WTC11 (cell line): ENCODE results near the gene CERS1. TPM values are rescaled to one million over a fixed set of nuclear protein-coding genes. Genes with fewer than 3 reads are reported as not detected.

Experiments
- ATAC-seq: fragments of 200-7000 bp; cut with Tn5 transposase; 2 replicates; pipeline ENCODE4 v1.10.0; 2021; ENCODE audit warnings: mild to moderate bottlenecking, moderate library complexity
- CTCF ChIA-PET: fragments of 300-600 bp; sonication (Branson Sonifier 250); formaldehyde crosslinking; loops from one replicate; lab custom pipeline; 2021; ENCODE audit warnings: antibody characterized with exemption; lab: Charles Lee
- POLR2A ChIA-PET: fragments of 350-600 bp; sonication (Branson Sonifier 250); formaldehyde crosslinking; loops from one replicate; lab custom pipeline; 2021; ENCODE audit warnings: antibody characterized with exemption; lab: Charles Lee
- DNase-seq: peaks from one replicate; pipeline ENCODE4 v3.0.0; 2021; ENCODE audit warnings: low spot score
- H3K27ac Mint-ChIP-seq: 2 replicates; pipeline ENCODE4 v1.8.0; 2021; ENCODE audit warnings: mixed read lengths
- H3K27me3 Mint-ChIP-seq: 2 replicates; pipeline ENCODE4 v1.8.0; 2021; ENCODE audit warnings: low read depth, mild to moderate bottlenecking, moderate library complexity, mixed read lengths
- H3K36me3 Mint-ChIP-seq: 2 replicates; pipeline ENCODE4 v1.8.0; 2021; ENCODE audit warnings: mixed read lengths
- H3K4me1 Mint-ChIP-seq: 2 replicates; pipeline ENCODE4 v1.8.0; 2022; ENCODE audit warnings: mixed read lengths
- H3K4me3 Mint-ChIP-seq: 2 replicates; pipeline ENCODE4 v1.8.0; 2021; ENCODE audit warnings: mild to moderate bottlenecking, moderate library complexity, mixed read lengths
- H3K9me3 Mint-ChIP-seq: 2 replicates; pipeline ENCODE4 v1.8.0; 2021; ENCODE audit warnings: mixed read lengths
- CREM ChIP-seq: sonication (generic); formaldehyde crosslinking; IDR thresholded peaks from 2 replicates; pipeline ENCODE4 v1.8.1; 2022; ENCODE audit warnings: mild to moderate bottlenecking, missing genetic modification reagents, moderate library complexity
- FOXK1 ChIP-seq: sonication (generic); formaldehyde crosslinking; IDR thresholded peaks from 2 replicates; pipeline ENCODE4 v1.8.0; 2022; ENCODE audit warnings: mild to moderate bottlenecking, moderate library complexity, missing genetic modification reagents
- FOXP1 ChIP-seq: sonication (generic); formaldehyde crosslinking; IDR thresholded peaks from 2 replicates; pipeline ENCODE4 v1.8.0; 2022; ENCODE audit warnings: missing genetic modification reagents, mild to moderate bottlenecking, moderate library complexity, borderline replicate concordance
- GTF2I ChIP-seq: fragments of 250-450 bp; sonication (Bioruptor Pico); conservative IDR thresholded peaks from 2 replicates; pipeline ENCODE4 v1.4.0; 2021; ENCODE audit warnings: mild to moderate bottlenecking
- HMGA2 ChIP-seq: fragments of 250-450 bp; sonication (Bioruptor Pico); IDR thresholded peaks from 2 replicates; pipeline ENCODE4 v1.4.0; 2021; ENCODE audit warnings: mild to moderate bottlenecking, moderate library complexity
- IRF2 ChIP-seq: sonication (generic); formaldehyde crosslinking; IDR thresholded peaks from 2 replicates; pipeline ENCODE4 v1.8.0; 2022; ENCODE audit warnings: low read depth, missing genetic modification reagents, borderline replicate concordance
- JAZF1 ChIP-seq: fragments of 250-450 bp; sonication (Bioruptor Pico); IDR thresholded peaks from 2 replicates; pipeline ENCODE4 v1.9.0; 2021; ENCODE audit warnings: moderate library complexity, mild to moderate bottlenecking, inconsistent platforms
- NFATC4 ChIP-seq: fragments of 250-450 bp; sonication (Bioruptor Pico); IDR thresholded peaks from 2 replicates; pipeline ENCODE4 v1.9.0; 2021; ENCODE audit warnings: mild to moderate bottlenecking
- PRRX2 ChIP-seq: fragments of 250-450 bp; sonication (Bioruptor Pico); IDR thresholded peaks from 2 replicates; pipeline ENCODE4 v1.8.0; 2021; ENCODE audit warnings: mild to moderate bottlenecking
- TCF7 ChIP-seq: sonication (generic); formaldehyde crosslinking; IDR thresholded peaks from 2 replicates; pipeline ENCODE4 v1.8.0; 2022; ENCODE audit warnings: mild to moderate bottlenecking, low read depth, missing genetic modification reagents, moderate library complexity
- TEAD1 ChIP-seq: sonication (generic); formaldehyde crosslinking; IDR thresholded peaks from 2 replicates; pipeline ENCODE4 v1.8.0; 2022; ENCODE audit warnings: mild to moderate bottlenecking, missing genetic modification reagents
- TP53 ChIP-seq: sonication (generic); formaldehyde crosslinking; IDR thresholded peaks from 2 replicates; pipeline ENCODE4 v1.8.1; 2023; ENCODE audit warnings: mild to moderate bottlenecking, missing genetic modification reagents
- ZNF138 ChIP-seq: sonication (generic); formaldehyde crosslinking; conservative IDR thresholded peaks from 2 replicates; pipeline ENCODE4 v1.8.1; 2022; ENCODE audit warnings: mild to moderate bottlenecking, moderate library complexity, missing genetic modification reagents
- ZNF219 ChIP-seq: sonication (generic); formaldehyde crosslinking; IDR thresholded peaks from 2 replicates; pipeline ENCODE4 v1.8.0; 2023; ENCODE audit warnings: missing genetic modification reagents, mild to moderate bottlenecking, borderline replicate concordance
- ZNF416 ChIP-seq: fragments of 250-450 bp; sonication (Bioruptor Pico); IDR thresholded peaks from 2 replicates; pipeline ENCODE4 v1.9.0; 2021; ENCODE audit warnings: mild to moderate bottlenecking, inconsistent platforms
- ZNF423 ChIP-seq: fragments of 250-450 bp; sonication (Bioruptor Pico); IDR thresholded peaks from 2 replicates; pipeline ENCODE4 v2.1.2; 2022; ENCODE audit warnings: mild to moderate bottlenecking, moderate library complexity
- total RNA-seq: library from RNA; stranded (reverse); gene quantifications from 3 replicates; pipeline ENCODE4 v1.2.3, GENCODE V29; 2021
- TF ChIP-seq, protein P1 (sequence below): fragments of 250-450 bp; sonication (Bioruptor Pico); IDR thresholded peaks from 2 replicates; pipeline ENCODE4 v1.9.0; 2021; ENCODE audit warnings: moderate library complexity, mild to moderate bottlenecking, inconsistent platforms, borderline replicate concordance
- TF ChIP-seq, protein P2 (sequence below): sonication (generic); formaldehyde crosslinking; IDR thresholded peaks from 2 replicates; pipeline ENCODE4 v1.8.0; 2022; ENCODE audit warnings: mild to moderate bottlenecking, missing genetic modification reagents
- TF ChIP-seq, protein P3 (sequence below): sonication (generic); formaldehyde crosslinking; IDR thresholded peaks from 2 replicates; pipeline ENCODE4 v1.8.1; 2023; ENCODE audit warnings: mild to moderate bottlenecking, missing genetic modification reagents, moderate library complexity
- TF ChIP-seq, protein P4 (sequence below): sonication (generic); formaldehyde crosslinking; IDR thresholded peaks from 2 replicates; pipeline ENCODE4 v1.8.1; 2023; ENCODE audit warnings: mild to moderate bottlenecking, missing genetic modification reagents, moderate library complexity
- TF ChIP-seq, protein P5 (sequence below): sonication (generic); formaldehyde crosslinking; IDR thresholded peaks from 2 replicates; pipeline ENCODE4 v1.8.1; 2023; ENCODE audit warnings: mild to moderate bottlenecking, missing genetic modification reagents

CERS1 gene
- total RNA-seq, 1 experiment from 2014 or later, result 14.7 TPM

DNA sequence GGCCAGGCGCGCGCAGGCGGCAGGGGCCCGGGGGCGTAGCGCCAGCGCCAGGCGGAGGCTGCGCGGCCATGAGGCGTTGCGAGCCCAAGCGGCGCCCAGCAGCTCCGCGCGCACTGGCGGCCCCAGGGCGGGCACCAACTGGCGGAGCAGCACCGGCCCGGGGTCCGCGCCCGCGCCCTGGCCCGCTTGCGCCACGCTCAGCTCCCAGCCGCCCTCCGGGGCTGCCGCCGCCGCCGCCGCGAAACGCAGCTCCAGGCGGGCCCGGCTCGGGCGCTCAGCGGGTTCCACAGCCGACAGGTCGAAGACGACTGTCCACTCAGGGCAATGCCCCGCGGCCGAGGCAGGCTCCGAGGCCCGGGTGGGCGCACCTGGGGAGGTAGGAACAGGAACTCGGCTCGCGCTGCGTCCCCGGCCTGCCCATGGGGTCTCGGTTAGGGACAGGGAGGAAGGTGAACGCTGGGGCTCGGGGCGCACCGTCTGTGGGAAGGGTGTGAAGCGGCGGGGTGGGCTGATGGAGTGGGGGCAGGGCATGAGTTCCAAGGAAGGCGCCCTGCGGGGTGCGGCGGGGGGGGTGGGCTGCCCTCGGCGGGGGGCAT, 26.8 kb downstream of the CERS1 start:
- H3K27me3 Mint-ChIP-seq, result peaks cover 22% of the 10 kb centered on the region
- POLR2A ChIA-PET, result interaction anchor here (0.5 kb wide), 1 partner anchor 422 kb away, joined by 4 read pairs; no protein-coding TSS in a partner anchor
- H3K9me3 Mint-ChIP-seq, result no peaks in the 10 kb centered on the region
- DNase-seq (peak; percentile 41), ATAC-seq (no peak)
- H3K4me3 Mint-ChIP-seq, result no peak overlapping the region
- H3K27ac Mint-ChIP-seq, result no peak overlapping the region
- CTCF ChIA-PET, result interaction anchor here (0.9 to 1.5 kb wide), 5 partner anchors 13 to 349 kb away, joined by 3 to 9 read pairs (median 3); partner anchors contain the start of gene CERS1
- H3K36me3 Mint-ChIP-seq, result peaks cover 11% of the 10 kb centered on the region
- H3K4me1 Mint-ChIP-seq, result peaks cover 14% of the 10 kb centered on the region
- TF ChIP-seq ZNF219 (no peak), GTF2I (CRISPR knock-in tag) (no peak)

DNA sequence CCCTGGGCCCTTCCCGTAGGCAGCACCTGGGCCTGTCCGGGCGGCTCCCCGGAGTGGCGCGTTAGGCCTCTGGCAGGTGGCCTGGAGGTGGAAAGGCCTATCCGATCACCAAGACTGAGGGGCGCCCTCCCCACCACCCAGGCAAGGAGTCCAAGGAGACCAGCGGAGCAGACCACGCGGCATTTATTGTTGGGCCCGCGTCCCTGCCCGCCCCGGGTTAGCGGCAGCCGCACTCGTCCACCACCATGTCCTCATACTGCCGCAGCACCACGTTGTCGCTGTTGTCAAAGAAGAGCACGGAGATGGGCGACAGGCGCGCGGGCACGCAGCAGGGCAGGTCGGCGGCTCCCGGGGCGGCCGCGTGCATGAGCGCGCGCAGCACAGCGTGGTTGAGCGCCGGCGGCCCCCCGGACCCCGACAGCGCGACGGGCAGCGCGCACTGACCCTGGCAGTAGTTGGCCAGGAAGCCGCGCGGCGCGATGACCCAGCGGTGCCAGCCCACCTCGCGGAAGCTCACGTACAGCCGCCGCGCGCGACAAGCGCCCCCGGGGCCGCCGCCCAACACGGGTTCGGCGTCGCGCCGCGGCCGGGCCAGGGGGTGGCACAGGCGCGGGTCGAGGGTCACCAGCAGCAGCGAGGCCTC, 27.5 kb downstream of the CERS1 start:
- Mint-ChIP-seq H3K4me1 (peaks cover 14% of the 10 kb centered on the region), H3K4me3 (no peak overlapping the region)
- DNase-seq, result peak; percentile 28
- ATAC-seq, result no peak
- CTCF ChIA-PET, result interaction anchor here (0.9 to 1.5 kb wide), 5 partner anchors 12 to 348 kb away, joined by 3 to 9 read pairs (median 3); partner anchors contain the start of gene CERS1
- POLR2A ChIA-PET, result interaction anchor here (0.5 kb wide), 1 partner anchor 421 kb away, joined by 4 read pairs; no protein-coding TSS in a partner anchor
- no peak for TF ChIP-seq CREM
- TF ChIP-seq, protein P1, sequence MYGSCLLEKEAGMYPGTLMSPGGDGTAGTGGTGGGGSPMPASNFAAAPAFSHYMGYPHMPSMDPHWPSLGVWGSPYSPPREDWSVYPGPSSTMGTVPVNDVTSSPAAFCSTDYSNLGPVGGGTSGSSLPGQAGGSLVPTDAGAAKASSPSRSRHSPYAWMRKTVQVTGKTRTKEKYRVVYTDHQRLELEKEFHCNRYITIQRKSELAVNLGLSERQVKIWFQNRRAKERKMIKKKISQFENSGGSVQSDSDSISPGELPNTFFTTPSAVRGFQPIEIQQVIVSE (CRISPR knock-in tag), result no peak
- no peak for TF ChIP-seq FOXK1 (CRISPR knock-in tag)
- TF ChIP-seq JAZF1, result no peak
- no peak for TF ChIP-seq ZNF423 (CRISPR knock-in tag)
- no peak for TF ChIP-seq PRRX2 (CRISPR knock-in tag)
- TF ChIP-seq, protein P2, sequence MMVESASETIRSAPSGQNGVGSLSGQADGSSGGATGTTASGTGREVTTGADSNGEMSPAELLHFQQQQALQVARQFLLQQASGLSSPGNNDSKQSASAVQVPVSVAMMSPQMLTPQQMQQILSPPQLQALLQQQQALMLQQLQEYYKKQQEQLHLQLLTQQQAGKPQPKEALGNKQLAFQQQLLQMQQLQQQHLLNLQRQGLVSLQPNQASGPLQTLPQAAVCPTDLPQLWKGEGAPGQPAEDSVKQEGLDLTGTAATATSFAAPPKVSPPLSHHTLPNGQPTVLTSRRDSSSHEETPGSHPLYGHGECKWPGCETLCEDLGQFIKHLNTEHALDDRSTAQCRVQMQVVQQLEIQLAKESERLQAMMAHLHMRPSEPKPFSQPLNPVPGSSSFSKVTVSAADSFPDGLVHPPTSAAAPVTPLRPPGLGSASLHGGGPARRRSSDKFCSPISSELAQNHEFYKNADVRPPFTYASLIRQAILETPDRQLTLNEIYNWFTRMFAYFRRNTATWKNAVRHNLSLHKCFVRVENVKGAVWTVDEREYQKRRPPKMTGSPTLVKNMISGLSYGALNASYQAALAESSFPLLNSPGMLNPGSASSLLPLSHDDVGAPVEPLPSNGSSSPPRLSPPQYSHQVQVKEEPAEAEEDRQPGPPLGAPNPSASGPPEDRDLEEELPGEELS (CRISPR knock-in tag), result no peak
- no peak for TF ChIP-seq ZNF416 (CRISPR knock-in tag)
- TF ChIP-seq TEAD1, result no peak
- TF ChIP-seq ZNF138, result no peak
- TF ChIP-seq, all 79 proteins: peak for 0
- Mint-ChIP-seq H3K36me3 (peaks cover 15% of the 10 kb centered on the region), H3K27ac (no peak overlapping the region), H3K27me3 (peaks cover 22% of the 10 kb centered on the region), H3K9me3 (no peaks in the 10 kb centered on the region)

DNA sequence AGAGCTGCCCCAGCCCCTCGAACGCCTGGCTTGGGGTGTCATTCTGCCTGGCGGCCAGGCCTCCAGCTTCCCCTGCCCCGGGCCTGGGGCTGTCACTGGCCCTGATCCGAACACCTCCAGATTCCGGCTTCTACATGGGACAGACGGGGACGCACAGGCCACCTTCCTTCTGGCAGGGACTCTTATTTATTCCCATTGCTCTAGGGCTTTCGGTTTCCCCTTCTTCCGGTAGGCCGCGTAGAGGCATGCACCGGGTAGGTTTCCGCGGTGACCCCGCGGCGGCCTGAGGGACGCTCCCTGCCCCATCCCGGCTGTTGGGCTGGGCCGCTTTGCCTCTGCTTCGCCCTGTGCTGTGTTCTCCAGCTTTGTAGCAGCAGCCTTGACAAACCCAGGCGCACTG, 28.2 kb downstream of the CERS1 start:
- no peak for DNase-seq
- ChIA-PET POLR2A (no interaction called here), CTCF (interaction anchor here (0.6 to 2.4 kb wide), 13 partner anchors 9 to 280 kb away, joined by 3 to 18 read pairs (median 3); partner anchors contain the start of genes COPE and DDX49)
- H3K36me3 Mint-ChIP-seq, result peaks cover 19% of the 10 kb centered on the region
- ATAC-seq, result no peak
- TF ChIP-seq, protein P3, sequence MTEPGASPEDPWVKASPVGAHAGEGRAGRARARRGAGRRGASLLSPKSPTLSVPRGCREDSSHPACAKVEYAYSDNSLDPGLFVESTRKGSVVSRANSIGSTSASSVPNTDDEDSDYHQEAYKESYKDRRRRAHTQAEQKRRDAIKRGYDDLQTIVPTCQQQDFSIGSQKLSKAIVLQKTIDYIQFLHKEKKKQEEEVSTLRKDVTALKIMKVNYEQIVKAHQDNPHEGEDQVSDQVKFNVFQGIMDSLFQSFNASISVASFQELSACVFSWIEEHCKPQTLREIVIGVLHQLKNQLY (CRISPR knock-in tag), result no peak
- peaks cover 14% of the 10 kb centered on the region for H3K4me1 Mint-ChIP-seq
- H3K27ac Mint-ChIP-seq, result no peak overlapping the region
- no peaks in the 10 kb centered on the region for H3K9me3 Mint-ChIP-seq
- peaks cover 18% of the 10 kb centered on the region for H3K27me3 Mint-ChIP-seq
- no peak overlapping the region for H3K4me3 Mint-ChIP-seq

DNA sequence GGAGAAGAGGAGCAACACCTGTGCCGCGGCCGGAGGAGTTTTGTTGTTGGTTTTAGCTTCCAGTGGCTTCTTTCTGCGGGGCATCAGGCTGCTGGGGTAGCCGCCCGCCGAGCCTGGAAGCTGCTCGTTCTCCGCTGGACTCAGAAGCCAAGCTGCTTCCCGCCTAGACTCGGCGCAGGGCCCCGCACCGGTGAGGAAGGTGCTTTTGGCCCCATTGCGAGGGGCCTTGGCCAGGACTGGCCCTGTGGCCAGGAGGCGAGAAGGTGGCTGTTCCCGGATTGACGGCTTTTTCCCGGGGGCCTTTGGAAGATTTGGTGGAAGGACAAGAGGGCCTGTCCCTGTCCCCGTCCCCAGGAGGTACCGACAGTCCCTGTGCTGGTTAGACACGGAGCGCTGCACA, 28.8 kb downstream of the CERS1 start:
- Mint-ChIP-seq H3K27me3 (peaks cover 17% of the 10 kb centered on the region), H3K9me3 (no peaks in the 10 kb centered on the region), H3K36me3 (peaks cover 23% of the 10 kb centered on the region), H3K4me3 (no peak overlapping the region), H3K27ac (no peak overlapping the region), H3K4me1 (peaks cover 14% of the 10 kb centered on the region)
- no peak for ATAC-seq
- DNase-seq, result no peak
- TF ChIP-seq NFATC4 (CRISPR knock-in tag), result no peak
- TF ChIP-seq IRF2, result no peak
- no peak for TF ChIP-seq TP53 (CRISPR knock-in tag)
- TF ChIP-seq, protein P4, sequence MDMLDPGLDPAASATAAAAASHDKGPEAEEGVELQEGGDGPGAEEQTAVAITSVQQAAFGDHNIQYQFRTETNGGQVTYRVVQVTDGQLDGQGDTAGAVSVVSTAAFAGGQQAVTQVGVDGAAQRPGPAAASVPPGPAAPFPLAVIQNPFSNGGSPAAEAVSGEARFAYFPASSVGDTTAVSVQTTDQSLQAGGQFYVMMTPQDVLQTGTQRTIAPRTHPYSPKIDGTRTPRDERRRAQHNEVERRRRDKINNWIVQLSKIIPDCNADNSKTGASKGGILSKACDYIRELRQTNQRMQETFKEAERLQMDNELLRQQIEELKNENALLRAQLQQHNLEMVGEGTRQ (CRISPR knock-in tag), result no peak
- TF ChIP-seq ZNF219, result no peak
- no peak for TF ChIP-seq TCF7 (CRISPR knock-in tag)
- TF ChIP-seq FOXP1 (CRISPR knock-in tag), result no peak
- TF ChIP-seq, protein P5, sequence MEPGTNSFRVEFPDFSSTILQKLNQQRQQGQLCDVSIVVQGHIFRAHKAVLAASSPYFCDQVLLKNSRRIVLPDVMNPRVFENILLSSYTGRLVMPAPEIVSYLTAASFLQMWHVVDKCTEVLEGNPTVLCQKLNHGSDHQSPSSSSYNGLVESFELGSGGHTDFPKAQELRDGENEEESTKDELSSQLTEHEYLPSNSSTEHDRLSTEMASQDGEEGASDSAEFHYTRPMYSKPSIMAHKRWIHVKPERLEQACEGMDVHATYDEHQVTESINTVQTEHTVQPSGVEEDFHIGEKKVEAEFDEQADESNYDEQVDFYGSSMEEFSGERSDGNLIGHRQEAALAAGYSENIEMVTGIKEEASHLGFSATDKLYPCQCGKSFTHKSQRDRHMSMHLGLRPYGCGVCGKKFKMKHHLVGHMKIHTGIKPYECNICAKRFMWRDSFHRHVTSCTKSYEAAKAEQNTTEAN (CRISPR knock-in tag), result no peak
- no peak for TF ChIP-seq HMGA2
- ChIA-PET CTCF (interaction anchor here (0.6 to 2.4 kb wide), 16 partner anchors 9 to 280 kb away, joined by 3 to 18 read pairs (median 4); partner anchors contain the start of genes COPE, DDX49 and UPF1), POLR2A (interaction anchor here (0.5 kb wide), 1 partner anchor 50 kb away, joined by 5 read pairs; no protein-coding TSS in a partner anchor)
